OCI-LY7 (cell line): ENCODE results near the gene FOXRED1.

Experiments used
- CTCF ChIP-seq: fragments of 200-600 bp; sonication (generic); conservative IDR thresholded peaks from 2 replicates; pipeline ENCODE4 v1.5.1; 2014; ENCODE audit warnings: mild to moderate bottlenecking, antibody characterized with exemption, low read length, moderate library complexity, mixed read lengths
- EZH2phosphoT487 ChIP-seq: fragments of 200-600 bp; sonication (generic); IDR thresholded peaks from 2 replicates; pipeline ENCODE4 v1.6.1; 2018; ENCODE audit warnings: low read depth, borderline replicate concordance, mild to moderate bottlenecking, mixed run types, antibody characterized with exemption, low read length, moderate library complexity, mixed read lengths

- TF ChIP-seq CTCF (no peak), EZH2phosphoT487 (no peak)
These were observed 1.3 kb upstream of the FOXRED1 start for GRCh38 chr11:126267650-126268049.
